GM12878 (cell line): Measurements from ENCODE around the gene RALGPS1. TPM values are rescaled to one million over a fixed set of nuclear protein-coding genes. Genes with fewer than 3 reads are reported as not detected.

Experiments used
- ATAC-seq: fragments of 200-7000 bp; cut with Tn5 transposase; 3 replicates; pipeline ENCODE4 v1.9.1; 2020; ENCODE audit warnings: mild to moderate bottlenecking, moderate library complexity
- BruUV-seq: library from RNA; stranded (reverse); fragments of 400-500 nt; replicated peaks from 2 replicates; lab custom pipeline; 2021; lab: Mats Ljungman, UMichigan
- CTCF ChIA-PET: fragments of 300-600 bp; sonication (Branson Sonifier 250); formaldehyde crosslinking; extraction: SDS; loops from one replicate; lab custom pipeline; 2021; ENCODE audit warnings: inconsistent platforms; lab: Yijun Ruan, JAX
- POLR2A ChIA-PET: fragments of 350-600 bp; formaldehyde crosslinking; extraction: SDS; loops from one replicate; lab custom pipeline; 2021; ENCODE audit warnings: inconsistent platforms; lab: Charles Lee
- RAD21 ChIA-PET: fragments of 300-600 bp; sonication (Branson Sonifier 250); formaldehyde crosslinking; loops from one replicate; lab custom pipeline; 2023; ENCODE audit warnings: antibody characterized with exemption; ENCODE audit not compliant: unreplicated experiment; lab: Charles Lee
- SMC1A ChIA-PET: fragments of 300-600 bp; sonication (Branson Sonifier 250); formaldehyde crosslinking; loops from one replicate; lab custom pipeline; 2023; ENCODE audit not compliant: unreplicated experiment, uncharacterized antibody; lab: Charles Lee
- DNase-seq: peaks from one replicate; pipeline ENCODE4 v3.0.0-alpha.2; 2011; ENCODE audit warnings: low read depth, low spot score
- FAIRE-seq: peaks from 3 replicates; lab custom pipeline; 2011; peaks lifted over from hg19 to GRCh38; lab: Jason Lieb, UNC
- H2AFZ ChIP-seq: 2 replicates; pipeline ENCODE4 v1.6.0; 2011; ENCODE audit warnings: low read depth, low read length, control low read depth; ENCODE audit not compliant: control insufficient read depth
- H3K27ac ChIP-seq: 2 replicates; pipeline ENCODE4 v1.5.1; 2011; ENCODE audit warnings: control low read depth; ENCODE audit not compliant: control insufficient read depth, insufficient read depth
- H3K27me3 ChIP-seq, 2 experiments: replicated peaks in 1 of 2; 2 replicates each; pipeline versions ENCODE4 v1.6.0 to v1.6.1; 2011; ENCODE audit warnings: low read length in 1 of 2; ENCODE audit not compliant: control insufficient read depth in 2 of 2, insufficient read depth in 2 of 2
- H3K36me3 ChIP-seq, 2 experiments: 2 replicates each; pipeline ENCODE4 v1.5.1; 2011; ENCODE audit warnings: low read length in 1 of 2; ENCODE audit not compliant: control insufficient read depth in 2 of 2, insufficient read depth in 2 of 2
- H3K4me1 ChIP-seq: 2 replicates; pipeline ENCODE4 v1.6.1; 2011; ENCODE audit warnings: mild to moderate bottlenecking, low read length, moderate library complexity, mixed read lengths; ENCODE audit not compliant: control insufficient read depth, insufficient read depth
- H3K4me2 ChIP-seq: 2 replicates; pipeline ENCODE4 v1.6.0; 2011; ENCODE audit warnings: control low read depth; ENCODE audit not compliant: control insufficient read depth, insufficient read depth
- H3K4me3 ChIP-seq: fragments of 200-600 bp; sonication (generic); 2 replicates; pipeline ENCODE4 v1.5.1; 2016
- H3K79me2 ChIP-seq: 2 replicates; pipeline ENCODE4 v1.6.0; 2011; ENCODE audit warnings: low read length; ENCODE audit not compliant: control insufficient read depth, insufficient read depth
- H3K9ac ChIP-seq: 2 replicates; pipeline ENCODE4 v1.8.0; 2011; ENCODE audit warnings: low read length, control low read depth, mixed read lengths; ENCODE audit not compliant: control insufficient read depth, insufficient read depth
- H3K9me3 ChIP-seq: replicated peaks from 3 replicates; pipeline ENCODE4 v1.5.1; 2011; ENCODE audit warnings: mild to moderate bottlenecking, low read length; ENCODE audit not compliant: control insufficient read depth, insufficient read depth
- H4K20me1 ChIP-seq: 2 replicates; pipeline ENCODE4 v1.6.0; 2011; ENCODE audit not compliant: control insufficient read depth, insufficient read depth
- CREB1 ChIP-seq: IDR thresholded peaks from 2 replicates; pipeline ENCODE4 v1.6.1; 2012; ENCODE audit warnings: low read depth, mild to moderate bottlenecking, inconsistent platforms
- FOXK2 ChIP-seq: fragments of 450-650 bp; IDR thresholded peaks from 2 replicates; pipeline ENCODE4 v1.6.1; 2017; ENCODE audit warnings: mild to moderate bottlenecking, moderate library complexity
- HCFC1 ChIP-seq: fragments of 150-350 bp; IDR thresholded peaks from 2 replicates; pipeline ENCODE4 v1.6.1; 2014; ENCODE audit warnings: low read length
- NBN ChIP-seq: fragments of 450-650 bp; IDR thresholded peaks from 2 replicates; pipeline ENCODE4 v1.6.1; 2016
- RB1 ChIP-seq: fragments of 450-650 bp; formaldehyde crosslinking; IDR thresholded peaks from 2 replicates; pipeline ENCODE4 v1.6.1; 2017; ENCODE audit warnings: mild to moderate bottlenecking, borderline replicate concordance
- SMARCA5 ChIP-seq: fragments of 450-650 bp; IDR thresholded peaks from 2 replicates; pipeline ENCODE4 v1.6.1; 2017; ENCODE audit warnings: mild to moderate bottlenecking
- SPI1 ChIP-seq: IDR thresholded peaks from 2 replicates; pipeline ENCODE4 v1.6.1; 2011; ENCODE audit warnings: low read depth, mild to moderate bottlenecking, low read length, moderate library complexity, borderline replicate concordance; ENCODE audit not compliant: insufficient read depth
- WGBS: methylation state at CpG from one replicate; pipeline ENCODE4 v1.1.6; 2016; ENCODE audit warnings: low lambda C conversion rate; ENCODE audit not compliant: insufficient replicate concordance, insufficient coverage; ENCODE audit errors: missing lambda C conversion rate; 5-methylcytosine and 5-hydroxymethylcytosine counted together
- in situ Hi-C: fragments of 300-500 bp; cut with MboI; formaldehyde crosslinking; loops from 9 replicates; pipeline ENCODE4 v1.14.3; 2018; ENCODE audit warnings: mixed read lengths
- intact Hi-C: fragments of 100-400 bp; cut with micrococcal nuclease; formaldehyde crosslinking; loops from one replicate; pipeline ENCODE4 v1.14.2; 2022; ENCODE audit not compliant: unreplicated experiment
- polyA plus RNA-seq, 11 experiments: library from polyadenylated mRNA; depleted of rRNA in 4 of 11; unstranded in 6 of 11; stranded (reverse) in 5 of 11; fragments of >200 nt; fragmentation: Nextera tagmentation in 4 of 11; fragmentation: Illumina TruSeq in 1 of 11; extraction: Ambion mirVana in 4 of 11; extraction: Trizol in 1 of 11; gene quantifications; 1 replicate in 1 of 11; 2 replicates in 10 of 11; pipeline versions ENCODE4 v1.2.1 to v1.2.3, GENCODE V29; 2011 to 2016; ENCODE audit warnings: inconsistent platforms in 2 of 11, missing spikeins in 2 of 11, low read depth in 1 of 11
- total RNA-seq, 4 experiments: library from RNA; depleted of rRNA in 3 of 4; stranded (reverse); fragments of >200 nt in 3 of 4; fragmentation: Illumina TruSeq in 1 of 4; extraction: Trizol in 1 of 4; gene quantifications; 2 replicates each; pipeline versions ENCODE4 v1.2.1 to v1.2.3, GENCODE V29; 2013 to 2021
- TF ChIP-seq, protein P1 (sequence below): IDR thresholded peaks from 2 replicates; pipeline ENCODE4 v1.6.1; 2011; ENCODE audit warnings: borderline replicate concordance, low read depth, mild to moderate bottlenecking, moderate library complexity, mixed read lengths, low read length; ENCODE audit not compliant: insufficient read depth; ENCODE audit errors: extremely low read length
- TF ChIP-seq, protein P2 (sequence below), 3 experiments: IDR thresholded peaks in 2 of 3; conservative IDR thresholded peaks in 1 of 3; 2 replicates each; pipeline ENCODE4 v1.5.1; 2011; ENCODE audit warnings: low read depth in 3 of 3, low read length in 3 of 3, mild to moderate bottlenecking in 3 of 3, control low read depth in 2 of 3, moderate library complexity in 2 of 3, inconsistent platforms in 1 of 3, mixed read lengths in 1 of 3; ENCODE audit not compliant: control insufficient read depth in 2 of 3, insufficient read depth in 1 of 3; ENCODE audit errors: extremely low read depth in 1 of 3
- TF ChIP-seq, protein P3 (sequence below): fragments of 450-650 bp; formaldehyde crosslinking; IDR thresholded peaks from 2 replicates; pipeline ENCODE4 v1.4.0; 2020; ENCODE audit warnings: mild to moderate bottlenecking, moderate library complexity

Gene RALGPS1
- total and polyA plus RNA-seq, 10 of the 15 experiments (the other 5 are each of a cell fraction or from before 2014, with no cell fraction given), result 0.13 to 5.6 (median 2.7) TPM

DNA sequence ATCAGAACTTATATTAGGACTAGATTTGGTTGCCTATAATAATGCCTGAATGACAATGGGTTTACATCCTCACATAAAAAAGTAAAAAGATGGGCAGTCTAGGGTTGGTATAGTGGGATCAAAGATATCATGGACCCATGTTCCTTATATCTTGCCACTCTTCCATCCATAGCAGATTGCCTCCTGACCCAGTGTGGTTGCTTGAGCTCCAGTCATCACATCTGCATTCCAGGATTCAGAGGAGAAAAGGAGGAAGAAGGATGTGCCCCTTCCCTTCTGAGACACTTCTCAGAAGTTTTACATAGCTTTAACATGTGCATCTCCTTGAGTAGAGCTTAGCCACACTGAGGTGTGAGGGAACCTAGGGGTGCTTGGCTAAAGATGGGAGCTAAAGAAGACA, 22.9 kb downstream of the RALGPS1 start:
- Histone ChIP-seq H3K36me3 (no peaks in the 10 kb centered on the region; a peak in 1 of 4 replicates), H3K79me2 (no peaks in the 10 kb centered on the region), H3K4me3 (no peak overlapping the region), H2AFZ (no peak overlapping the region), H3K27ac (no peak overlapping the region), H3K4me2 (no peak overlapping the region), H3K4me1 (no peaks in the 10 kb centered on the region), H4K20me1 (no peaks in the 10 kb centered on the region), H3K9ac (no peak overlapping the region), H3K27me3 (no peaks in the 10 kb centered on the region), H3K9me3 (no peaks in the 10 kb centered on the region)
- ChIA-PET RAD21 (interaction anchor here (1.8 to 6.9 kb wide), 2 partner anchors 262 to 277 kb away, joined by 4 to 91 read pairs; no protein-coding TSS in a partner anchor), POLR2A (interaction anchor here (1.0 kb wide), 1 partner anchor 261 kb away, joined by 3 read pairs; no protein-coding TSS in a partner anchor), CTCF (interaction anchor here (0.8 to 7.4 kb wide), 5 partner anchors 9 to 277 kb away, joined by 3 to 172 read pairs (median 5); no protein-coding TSS in a partner anchor), SMC1A (interaction anchor here (0.7 to 1.2 kb wide), 2 partner anchors 48 to 132 kb away, joined by 3 read pairs; partner anchors contain the start of gene ZBTB43)
- ATAC-seq (no peak), DNase-seq (no peak), FAIRE-seq (no peak)
- BruUV-seq, result no TSS peak
- intact Hi-C loops, result no loop called here
- in situ Hi-C loops, result no loop called here
- TF ChIP-seq SPI1 (no peak), SMARCA5 (peak; percentile 72; the same call in 1 of the 2 replicates)

DNA sequence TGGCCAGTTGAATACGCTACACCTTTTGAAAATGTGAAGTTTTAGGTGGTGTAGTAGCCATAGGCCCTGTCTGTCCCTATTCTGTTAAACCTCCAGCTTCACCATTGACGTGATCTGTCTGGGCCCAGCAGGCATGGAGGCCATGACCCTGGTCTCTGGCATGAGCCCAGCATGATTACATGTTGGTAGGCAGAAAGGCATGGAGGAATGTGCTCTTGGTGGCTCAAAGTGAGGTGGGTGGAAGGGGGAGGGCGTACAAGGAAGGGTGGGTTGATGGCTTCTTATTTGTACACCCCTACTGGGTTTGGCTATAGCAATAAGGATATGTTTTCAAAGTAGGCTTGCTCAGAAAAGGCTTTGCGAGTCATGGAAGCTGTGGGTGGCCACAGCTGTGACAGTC, 23.7 kb downstream of the RALGPS1 start:
- Histone ChIP-seq H3K79me2 (no peaks in the 10 kb centered on the region), H3K9ac (no peak overlapping the region), H4K20me1 (no peaks in the 10 kb centered on the region), H3K9me3 (no peaks in the 10 kb centered on the region), H3K4me1 (no peaks in the 10 kb centered on the region), H3K4me3 (no peak overlapping the region), H3K27ac (no peak overlapping the region), H3K36me3 (no peaks in the 10 kb centered on the region; a peak in 1 of 4 replicates), H3K27me3 (no peaks in the 10 kb centered on the region), H2AFZ (no peak overlapping the region), H3K4me2 (no peak overlapping the region)
- 44% methylated on average over 4 of the region's 4 CpGs for WGBS
- no peak for ATAC-seq
- ChIA-PET POLR2A (no interaction called here), SMC1A (interaction anchor here (0.7 to 5.4 kb wide), 2 partner anchors 133 to 261 kb away, joined by 3 to 83 read pairs; partner anchors contain the start of gene ZBTB43), RAD21 (interaction anchor here (0.8 to 6.9 kb wide), 4 partner anchors 15 to 276 kb away, joined by 3 to 91 read pairs (median 4); no protein-coding TSS in a partner anchor), CTCF (interaction anchor here (0.8 to 7.4 kb wide), 5 partner anchors 24 to 277 kb away, joined by 3 to 172 read pairs (median 5); no protein-coding TSS in a partner anchor)
- no peak for DNase-seq
- BruUV-seq, result no TSS peak
- intact Hi-C loops, result no loop called here
- no peak for FAIRE-seq
- in situ Hi-C loops, result no loop called here
- TF ChIP-seq, protein P1, sequence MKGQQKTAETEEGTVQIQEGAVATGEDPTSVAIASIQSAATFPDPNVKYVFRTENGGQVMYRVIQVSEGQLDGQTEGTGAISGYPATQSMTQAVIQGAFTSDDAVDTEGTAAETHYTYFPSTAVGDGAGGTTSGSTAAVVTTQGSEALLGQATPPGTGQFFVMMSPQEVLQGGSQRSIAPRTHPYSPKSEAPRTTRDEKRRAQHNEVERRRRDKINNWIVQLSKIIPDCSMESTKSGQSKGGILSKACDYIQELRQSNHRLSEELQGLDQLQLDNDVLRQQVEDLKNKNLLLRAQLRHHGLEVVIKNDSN, result no peak
- TF ChIP-seq CREB1 (no peak), NBN (no peak), FOXK2 (no peak), HCFC1 (no peak), RB1 (no peak)
- TF ChIP-seq, protein P2, sequence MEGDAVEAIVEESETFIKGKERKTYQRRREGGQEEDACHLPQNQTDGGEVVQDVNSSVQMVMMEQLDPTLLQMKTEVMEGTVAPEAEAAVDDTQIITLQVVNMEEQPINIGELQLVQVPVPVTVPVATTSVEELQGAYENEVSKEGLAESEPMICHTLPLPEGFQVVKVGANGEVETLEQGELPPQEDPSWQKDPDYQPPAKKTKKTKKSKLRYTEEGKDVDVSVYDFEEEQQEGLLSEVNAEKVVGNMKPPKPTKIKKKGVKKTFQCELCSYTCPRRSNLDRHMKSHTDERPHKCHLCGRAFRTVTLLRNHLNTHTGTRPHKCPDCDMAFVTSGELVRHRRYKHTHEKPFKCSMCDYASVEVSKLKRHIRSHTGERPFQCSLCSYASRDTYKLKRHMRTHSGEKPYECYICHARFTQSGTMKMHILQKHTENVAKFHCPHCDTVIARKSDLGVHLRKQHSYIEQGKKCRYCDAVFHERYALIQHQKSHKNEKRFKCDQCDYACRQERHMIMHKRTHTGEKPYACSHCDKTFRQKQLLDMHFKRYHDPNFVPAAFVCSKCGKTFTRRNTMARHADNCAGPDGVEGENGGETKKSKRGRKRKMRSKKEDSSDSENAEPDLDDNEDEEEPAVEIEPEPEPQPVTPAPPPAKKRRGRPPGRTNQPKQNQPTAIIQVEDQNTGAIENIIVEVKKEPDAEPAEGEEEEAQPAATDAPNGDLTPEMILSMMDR (IDR thresholded peaks at IDR 0.05 in 2 of 3, conservative IDR thresholded peaks at IDR 0.05 in 1 of 3; ENCODE audit: control insufficient read depth in 2 of 3, extremely low read depth in 1 of 3, insufficient read depth in 1 of 3, low read depth in 3 of 3, low read length in 3 of 3), result no peak
- TF ChIP-seq, protein P3, sequence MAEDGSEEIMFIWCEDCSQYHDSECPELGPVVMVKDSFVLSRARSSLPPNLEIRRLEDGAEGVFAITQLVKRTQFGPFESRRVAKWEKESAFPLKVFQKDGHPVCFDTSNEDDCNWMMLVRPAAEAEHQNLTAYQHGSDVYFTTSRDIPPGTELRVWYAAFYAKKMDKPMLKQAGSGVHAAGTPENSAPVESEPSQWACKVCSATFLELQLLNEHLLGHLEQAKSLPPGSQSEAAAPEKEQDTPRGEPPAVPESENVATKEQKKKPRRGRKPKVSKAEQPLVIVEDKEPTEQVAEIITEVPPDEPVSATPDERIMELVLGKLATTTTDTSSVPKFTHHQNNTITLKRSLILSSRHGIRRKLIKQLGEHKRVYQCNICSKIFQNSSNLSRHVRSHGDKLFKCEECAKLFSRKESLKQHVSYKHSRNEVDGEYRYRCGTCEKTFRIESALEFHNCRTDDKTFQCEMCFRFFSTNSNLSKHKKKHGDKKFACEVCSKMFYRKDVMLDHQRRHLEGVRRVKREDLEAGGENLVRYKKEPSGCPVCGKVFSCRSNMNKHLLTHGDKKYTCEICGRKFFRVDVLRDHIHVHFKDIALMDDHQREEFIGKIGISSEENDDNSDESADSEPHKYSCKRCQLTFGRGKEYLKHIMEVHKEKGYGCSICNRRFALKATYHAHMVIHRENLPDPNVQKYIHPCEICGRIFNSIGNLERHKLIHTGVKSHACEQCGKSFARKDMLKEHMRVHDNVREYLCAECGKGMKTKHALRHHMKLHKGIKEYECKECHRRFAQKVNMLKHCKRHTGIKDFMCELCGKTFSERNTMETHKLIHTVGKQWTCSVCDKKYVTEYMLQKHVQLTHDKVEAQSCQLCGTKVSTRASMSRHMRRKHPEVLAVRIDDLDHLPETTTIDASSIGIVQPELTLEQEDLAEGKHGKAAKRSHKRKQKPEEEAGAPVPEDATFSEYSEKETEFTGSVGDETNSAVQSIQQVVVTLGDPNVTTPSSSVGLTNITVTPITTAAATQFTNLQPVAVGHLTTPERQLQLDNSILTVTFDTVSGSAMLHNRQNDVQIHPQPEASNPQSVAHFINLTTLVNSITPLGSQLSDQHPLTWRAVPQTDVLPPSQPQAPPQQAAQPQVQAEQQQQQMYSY, result no peak
